HG03108 (cell line): ENCODE data around the gene LLCFC1.

ENCODE experiments used
- ATAC-seq: cut with Tn5 transposase; IDR thresholded peaks from one replicate; pipeline ENCODE4 v1.9.1; 2021; ENCODE audit warnings: moderate library complexity; ENCODE audit not compliant: unreplicated experiment

Gene LLCFC1

DNA sequence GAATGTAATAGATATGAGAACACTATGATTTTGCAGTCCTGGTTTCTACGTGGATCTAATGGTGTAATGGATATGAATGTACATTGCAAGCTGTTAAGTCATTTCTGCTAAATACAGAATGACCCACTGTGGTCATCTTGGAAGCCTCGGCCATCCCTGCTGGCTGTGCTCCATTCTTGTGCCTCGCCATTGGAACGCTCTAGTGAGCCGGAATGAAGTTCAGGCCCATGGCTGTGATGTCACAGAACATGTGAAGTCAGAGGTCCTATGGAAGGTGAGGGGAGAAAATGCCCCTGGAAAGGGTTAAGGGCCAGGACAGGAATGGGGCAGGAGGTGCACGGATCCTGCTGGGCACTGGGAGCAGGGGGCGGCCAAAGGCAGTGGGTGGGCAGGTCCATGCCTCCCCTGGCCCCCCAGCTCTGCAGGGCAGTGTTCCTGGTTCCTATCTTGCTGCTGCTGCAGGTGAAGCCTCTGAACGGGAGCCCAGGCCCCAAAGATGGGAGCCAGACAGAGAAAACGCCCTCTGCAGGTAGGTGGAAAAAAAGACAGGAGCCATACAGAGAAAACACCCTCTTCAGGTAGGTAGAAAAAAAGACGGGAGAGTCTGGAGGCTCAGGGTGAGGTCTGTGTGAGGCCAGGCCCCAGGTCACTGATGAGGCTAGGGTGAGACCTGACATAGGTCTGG is at the start of gene LLCFC1:
TSS of gene LLCFC1 (plus strand) at position 259 of the 685 bp plus-strand sequence. CDS start at position 397, 138 bp downstream.
- ATAC-seq, result no peak

DNA sequence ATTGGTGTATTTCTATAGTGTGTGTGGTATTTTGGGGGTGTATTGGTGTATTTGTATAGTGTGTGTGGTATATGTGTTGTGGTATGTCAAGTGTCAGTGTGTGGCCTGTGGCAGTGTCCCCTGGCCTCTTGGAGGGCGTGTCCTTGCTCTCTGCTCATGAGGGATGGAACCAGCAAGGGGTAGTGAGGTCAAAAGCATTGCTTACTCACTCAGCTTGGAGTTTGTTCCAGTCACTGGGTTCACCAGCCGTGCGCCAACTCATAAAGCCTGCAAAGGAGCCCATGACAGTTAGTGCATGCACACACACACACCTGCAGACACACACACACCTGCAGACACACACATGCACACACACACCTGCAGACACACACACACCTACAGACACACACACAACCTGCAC is 49.5 kb upstream of the LLCFC1 start:
- ATAC-seq, result no peak

DNA sequence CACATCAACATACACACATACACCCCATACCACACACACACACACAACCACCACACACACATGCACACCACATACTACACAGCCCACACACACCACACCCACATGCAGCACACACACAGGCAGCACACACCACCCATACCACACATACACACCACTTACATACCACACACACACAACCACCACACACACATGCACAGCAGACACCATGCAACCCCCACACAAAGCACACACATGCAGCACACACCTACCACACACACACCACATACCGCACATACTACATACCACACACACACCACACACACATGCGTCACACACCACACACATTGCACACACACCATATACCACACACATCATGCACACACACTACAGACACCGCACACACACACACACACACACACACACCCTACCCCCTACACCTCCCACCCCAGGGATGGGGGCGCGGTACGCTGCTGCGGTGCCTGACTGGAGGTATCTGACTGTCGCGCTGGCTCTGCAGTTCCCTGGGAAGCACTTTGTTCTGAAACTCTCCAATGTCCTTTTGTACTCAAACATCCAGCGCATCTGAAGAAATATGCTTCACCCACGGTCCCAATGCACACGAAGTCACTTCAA is 48.3 kb upstream of the LLCFC1 start:
- ATAC-seq, result no peak

DNA sequence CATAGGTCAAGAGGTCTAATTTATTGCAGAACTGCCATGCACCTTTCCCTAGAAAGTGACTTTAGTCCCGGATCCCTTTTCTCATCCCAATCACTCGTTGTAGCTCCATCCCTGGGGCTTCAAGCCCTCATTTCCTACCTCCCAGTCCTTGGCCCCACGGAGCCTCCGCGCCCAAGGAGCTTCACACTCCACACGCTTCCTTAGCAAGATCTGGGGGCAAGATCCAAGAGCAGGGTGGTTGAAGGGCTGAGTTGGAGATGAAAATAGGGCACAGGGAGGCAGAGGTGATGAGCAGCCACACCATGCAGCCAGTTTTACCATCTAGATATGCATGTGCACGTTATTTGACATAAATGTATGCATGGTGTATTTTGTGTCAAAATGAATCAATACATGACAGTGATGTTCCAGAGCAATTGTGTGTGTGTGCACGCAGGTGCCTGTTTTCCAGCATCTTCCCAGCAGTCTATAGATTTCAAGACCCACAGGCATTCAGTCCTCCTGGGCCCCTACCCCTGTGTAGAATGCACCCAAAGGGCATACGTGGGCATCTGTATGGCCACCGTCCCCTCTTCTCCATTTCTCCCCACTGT is 47.7 kb upstream of the LLCFC1 start:
- ATAC-seq, result no peak

DNA sequence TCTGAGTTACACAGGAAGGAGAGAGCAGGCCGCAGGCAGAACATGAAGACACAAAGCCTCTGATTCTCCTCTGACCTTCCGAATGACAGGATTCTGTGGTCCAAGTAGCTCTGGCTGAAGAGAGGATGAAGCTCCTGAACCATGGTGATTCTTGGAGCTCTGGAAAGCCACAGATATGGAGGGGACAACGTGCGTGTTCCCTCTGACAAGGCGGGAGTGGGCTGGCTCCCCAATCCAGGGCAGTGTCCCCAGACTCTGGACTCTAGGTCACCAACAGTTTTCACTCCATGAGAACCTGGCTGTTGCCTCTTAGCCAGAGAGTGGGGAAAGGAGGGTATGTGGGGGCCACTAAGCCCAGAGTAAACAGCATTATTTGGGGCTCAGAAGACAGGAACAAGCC is 46.3 kb upstream of the LLCFC1 start:
- ATAC-seq, result no peak

DNA sequence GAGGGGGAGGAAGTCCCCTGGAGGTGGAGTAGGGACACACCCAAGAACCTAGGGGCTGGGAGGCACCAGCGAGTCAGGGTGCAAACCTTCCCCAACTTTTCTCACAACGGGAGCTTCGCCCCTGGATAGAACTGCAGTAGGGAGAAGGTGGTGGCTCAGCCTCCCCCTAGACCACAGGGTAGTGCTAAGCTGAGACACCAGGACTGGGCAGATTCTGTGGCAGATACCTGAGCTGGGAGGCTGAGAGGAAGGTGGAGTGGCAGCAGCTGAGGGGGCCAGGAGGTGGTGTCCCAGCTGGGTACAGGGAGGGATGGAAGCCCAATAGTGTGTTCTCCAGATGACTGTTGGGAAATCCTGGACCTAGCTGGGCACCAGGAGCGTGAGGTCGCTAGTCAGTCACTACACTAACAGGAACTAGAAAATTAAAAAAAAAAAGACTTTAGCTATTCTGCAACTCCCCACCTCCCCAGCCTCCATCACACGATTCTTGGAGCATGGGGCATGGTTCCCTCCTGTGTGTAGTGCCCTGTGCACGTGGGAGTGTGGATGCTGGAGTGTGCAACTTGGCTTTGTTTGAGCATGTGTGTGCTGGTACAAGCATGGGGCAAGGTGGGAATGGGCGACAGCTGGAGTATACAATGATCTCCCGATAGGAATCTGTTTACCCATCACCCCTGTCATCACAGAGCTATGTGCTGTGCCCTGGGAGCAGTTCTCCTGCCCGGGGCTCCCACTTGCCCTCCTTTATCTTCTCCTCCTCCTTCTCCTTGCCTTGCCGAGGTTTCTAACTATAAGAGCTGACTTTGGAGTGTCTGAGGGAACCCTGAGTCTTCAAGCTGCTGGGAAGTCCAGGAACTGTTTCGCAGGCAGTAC is 44.9 kb upstream of the LLCFC1 start:
- ATAC-seq, result no peak

DNA sequence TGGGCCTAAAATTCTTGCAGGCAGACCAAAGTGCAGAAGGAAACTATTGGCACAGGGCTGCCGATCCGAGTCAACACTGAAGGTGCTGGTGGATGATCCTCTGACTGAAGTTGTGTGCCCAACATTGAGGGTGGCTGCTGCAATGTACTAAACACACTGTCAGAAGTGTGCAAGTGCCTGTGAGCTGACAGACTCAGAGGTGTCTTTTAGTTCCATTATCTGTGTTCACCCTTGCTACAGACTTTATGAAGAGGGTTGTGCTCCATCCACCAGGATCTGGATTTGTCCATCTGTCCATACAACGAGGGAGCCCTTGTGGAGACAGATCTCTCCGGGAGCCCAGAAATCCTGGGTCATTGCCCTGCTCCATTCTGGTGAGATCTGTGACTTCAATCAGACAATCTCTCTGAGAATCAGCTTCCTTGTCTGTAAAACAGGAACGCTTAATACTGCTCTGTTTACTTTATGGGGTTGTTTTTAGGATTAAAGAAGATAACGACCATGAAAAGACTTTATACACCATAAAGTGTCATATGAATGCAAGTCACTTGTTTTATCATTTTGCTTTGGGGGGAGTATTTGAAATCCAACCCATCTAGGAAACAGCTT is 44.2 kb upstream of the LLCFC1 start:
- no peak for ATAC-seq

DNA sequence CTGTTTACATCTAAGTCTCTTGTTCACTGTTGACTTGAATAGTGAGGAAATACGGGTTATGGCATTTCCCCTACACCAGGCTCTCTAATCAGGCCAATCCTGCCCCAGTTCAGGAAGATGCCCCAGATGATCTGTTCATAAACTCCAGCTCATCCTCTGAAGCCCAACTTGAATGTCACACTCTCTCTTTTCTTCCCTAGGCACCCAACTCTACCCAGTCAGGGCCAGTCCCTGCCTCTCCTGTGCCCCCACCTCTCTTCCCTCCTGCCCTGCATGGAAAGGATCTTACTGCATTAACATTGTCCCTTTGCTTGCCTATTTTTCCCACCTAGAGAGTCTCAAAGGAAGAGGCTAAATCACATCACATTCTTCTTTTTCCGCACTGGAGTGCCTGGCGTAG is 43.1 kb upstream of the LLCFC1 start:
- no peak for ATAC-seq

DNA sequence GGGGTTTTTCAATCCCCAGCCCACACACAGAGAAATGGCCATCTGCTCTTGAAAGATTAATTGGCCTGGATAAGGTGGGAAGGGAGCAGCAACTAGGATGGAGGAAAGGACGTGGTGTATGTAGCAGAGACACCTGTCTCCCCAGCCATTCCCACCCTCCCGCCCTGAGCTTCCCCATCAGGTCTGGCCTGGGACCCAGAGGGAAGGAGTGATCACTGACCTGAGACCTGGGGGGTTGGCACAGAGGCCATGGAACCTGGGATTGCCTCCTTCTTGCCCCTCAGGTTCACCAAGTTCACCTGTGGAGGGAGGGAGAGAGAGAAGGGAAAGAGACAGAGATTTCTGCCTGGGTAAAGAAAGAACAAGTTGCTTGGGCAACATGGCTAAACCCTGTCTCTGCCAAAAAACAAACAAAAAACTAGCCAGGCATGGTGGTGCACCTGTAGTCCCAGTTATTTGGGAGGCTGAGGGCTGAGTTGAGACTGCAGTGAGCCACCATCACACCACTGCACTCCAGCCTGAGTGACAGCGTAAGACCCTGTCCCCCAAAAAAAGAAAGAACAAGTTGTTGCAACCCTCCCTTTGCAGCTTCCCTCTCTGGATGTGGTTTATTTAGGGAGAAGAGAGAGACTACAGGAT is 42.4 kb upstream of the LLCFC1 start:
- no peak for ATAC-seq

DNA sequence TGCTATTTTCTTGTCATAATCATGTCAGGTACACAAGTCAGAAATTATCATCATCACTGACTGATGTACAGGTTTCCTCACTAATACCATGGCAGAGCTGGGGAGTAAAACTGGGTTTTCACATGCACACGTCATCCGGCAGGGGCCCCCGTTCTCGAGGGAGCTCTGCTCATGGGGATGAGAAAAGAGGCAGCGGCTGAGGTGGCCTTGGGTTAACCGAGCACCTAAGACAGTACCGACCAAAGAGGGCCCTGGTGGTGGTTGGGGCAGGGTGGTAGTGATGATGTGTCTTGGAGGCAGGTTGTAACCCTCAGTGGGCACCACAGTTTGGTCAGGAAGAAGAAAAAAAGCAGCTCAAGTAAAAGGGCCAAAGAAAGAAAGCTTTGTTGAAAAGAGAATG is 41.6 kb upstream of the LLCFC1 start:
- no peak for ATAC-seq

DNA sequence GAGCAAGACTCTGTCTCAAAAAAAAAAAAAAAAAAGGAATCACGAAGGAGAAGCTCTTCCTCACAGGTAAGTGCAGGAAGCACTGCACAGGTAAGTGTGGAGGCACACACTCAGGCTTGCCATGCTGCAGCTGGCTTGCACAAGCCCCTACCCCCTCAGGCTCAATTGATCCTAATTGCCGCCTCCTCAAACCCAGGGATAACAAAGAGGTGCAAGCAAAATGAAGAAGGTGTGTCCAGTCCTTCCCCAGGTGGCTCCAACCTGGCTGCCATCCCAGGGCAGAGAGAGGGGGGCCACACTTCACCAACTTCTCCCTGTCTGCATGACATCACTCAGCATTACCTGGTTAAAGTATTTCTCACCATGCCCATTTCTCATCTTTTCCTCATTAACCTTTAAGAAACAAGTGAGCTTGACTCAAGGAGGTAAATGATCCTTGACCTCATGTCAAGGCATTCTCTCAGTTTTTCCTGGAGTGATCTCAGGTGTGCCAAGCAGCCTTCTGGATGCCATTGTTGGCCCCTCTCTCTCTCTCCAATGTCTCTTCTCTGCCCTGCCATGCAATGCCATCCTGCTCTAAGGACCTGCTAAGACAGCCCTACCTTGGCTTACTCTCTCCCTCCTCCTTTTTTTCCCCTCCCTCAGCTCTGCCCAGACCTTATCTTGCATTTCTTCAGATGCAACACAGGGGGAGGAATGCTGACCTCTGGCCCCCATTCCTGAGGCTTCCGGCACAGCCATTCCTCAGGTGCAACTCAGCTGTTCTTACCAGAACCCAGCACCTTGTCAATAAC is 40.7 kb upstream of the LLCFC1 start:
- no peak for ATAC-seq

DNA sequence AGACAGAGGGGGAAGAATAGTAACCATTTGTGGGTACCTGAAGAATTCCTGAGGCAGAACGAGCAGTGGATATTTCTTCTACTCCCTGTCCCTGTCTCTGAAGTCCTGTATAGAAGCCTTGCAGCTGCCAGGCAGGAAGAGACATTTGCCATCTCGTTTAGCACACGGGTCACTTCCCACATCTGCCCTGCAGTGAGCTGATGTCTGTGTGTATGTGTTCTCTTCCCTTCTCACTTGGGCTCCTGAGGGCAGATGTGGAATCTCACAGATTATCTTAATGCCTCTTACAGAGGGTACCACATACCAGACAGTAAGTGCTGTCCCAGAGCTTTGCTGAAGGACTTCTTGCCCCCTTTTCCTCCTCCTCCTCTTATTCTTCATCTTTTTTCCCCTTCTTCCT is 39.6 kb upstream of the LLCFC1 start:
- no peak for ATAC-seq

DNA sequence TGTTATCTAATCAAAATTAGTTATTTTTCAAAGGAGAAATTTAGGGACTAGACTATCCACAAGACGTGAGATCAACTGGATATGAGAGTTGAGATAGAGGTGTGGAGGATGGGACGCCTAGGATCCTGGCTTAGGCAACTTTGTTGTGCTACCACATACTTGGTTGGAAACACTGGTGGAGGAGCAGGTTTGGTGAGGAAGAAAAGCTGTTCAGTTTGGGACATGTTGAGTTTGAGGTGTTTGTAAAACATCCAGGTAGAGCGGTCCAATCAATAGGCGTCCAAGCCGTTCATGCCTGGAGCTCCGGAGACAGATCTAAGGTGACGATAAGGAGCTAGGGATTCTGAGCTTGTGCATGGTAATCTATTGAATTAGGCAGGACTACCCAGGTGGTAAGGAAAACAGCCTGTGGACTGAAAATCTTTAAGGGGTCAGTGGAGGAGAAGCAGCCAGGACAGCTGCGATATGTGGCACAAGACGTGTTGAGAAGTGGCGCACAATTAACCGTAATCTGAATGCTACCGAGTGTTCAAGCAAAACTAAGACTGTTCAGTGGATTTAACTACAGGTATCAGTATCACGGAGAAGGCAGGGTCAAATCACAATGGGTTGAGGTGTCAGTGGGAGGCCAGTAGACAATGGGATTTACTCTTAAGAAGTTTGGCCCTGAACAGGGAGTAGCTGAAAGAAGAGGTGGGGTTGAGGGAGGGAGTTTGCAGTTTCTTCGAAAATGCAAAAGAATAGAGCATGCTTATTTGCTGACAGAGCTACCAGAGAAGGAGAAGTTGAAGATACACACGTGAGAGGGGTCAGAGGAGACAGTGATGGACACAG is 37.6 kb upstream of the LLCFC1 start:
- no peak for ATAC-seq

DNA sequence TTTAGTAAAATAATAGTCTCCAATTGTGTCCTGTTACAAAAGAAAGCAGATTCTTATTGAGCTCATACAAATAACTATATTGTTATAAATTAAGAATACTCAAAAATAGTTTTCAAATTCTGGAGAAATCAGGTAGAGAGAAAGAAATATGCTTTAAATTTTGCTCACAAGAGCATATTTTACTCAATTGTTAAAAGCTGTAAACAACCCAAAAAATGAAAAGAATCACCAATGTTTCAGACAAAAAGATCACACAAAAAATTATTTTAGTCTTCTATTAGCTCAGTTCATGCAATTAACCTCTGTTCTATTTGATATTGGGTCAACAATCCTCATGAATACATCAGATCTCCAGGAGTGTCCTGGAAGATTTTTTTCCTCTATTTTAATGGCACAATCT is 35.2 kb upstream of the LLCFC1 start:
- ATAC-seq, result no peak

DNA sequence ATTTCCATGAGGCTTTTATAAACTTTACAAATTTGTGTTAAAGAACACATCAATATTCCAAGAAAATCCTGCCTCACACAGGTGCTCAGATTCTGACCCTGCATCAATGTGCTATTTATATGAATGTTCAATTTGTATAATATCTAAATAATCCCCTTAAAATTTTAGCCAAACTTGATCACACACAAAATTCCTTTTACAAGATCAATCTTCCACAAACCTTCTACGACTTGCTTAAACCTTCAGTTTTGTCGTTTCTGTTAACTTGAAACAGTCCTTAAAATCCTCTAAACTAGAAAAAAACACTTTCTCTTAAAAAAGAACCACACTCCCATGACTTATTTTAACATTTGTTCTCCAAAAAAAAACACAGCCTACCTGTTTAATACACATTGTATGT is 33.5 kb upstream of the LLCFC1 start:
- no peak for ATAC-seq

DNA sequence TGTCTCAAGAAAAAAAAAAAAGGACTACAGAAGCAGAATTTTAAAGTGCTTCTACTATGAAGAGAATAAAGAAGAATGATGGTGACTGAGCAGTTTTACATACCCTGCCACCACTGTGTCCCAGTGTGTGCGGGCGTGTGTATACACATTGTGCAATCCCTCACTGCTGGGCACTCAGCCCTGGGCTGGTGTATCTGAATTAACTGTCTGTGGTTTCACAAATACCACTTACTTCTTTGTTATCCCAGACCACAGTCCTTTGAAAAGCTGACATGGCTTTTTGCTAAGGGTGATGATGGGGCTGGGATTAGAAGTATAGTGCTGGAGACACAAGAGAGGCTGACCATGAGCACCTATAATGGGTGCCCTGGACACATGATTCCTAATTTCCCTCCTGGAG is 32.6 kb upstream of the LLCFC1 start:
- no peak for ATAC-seq

DNA sequence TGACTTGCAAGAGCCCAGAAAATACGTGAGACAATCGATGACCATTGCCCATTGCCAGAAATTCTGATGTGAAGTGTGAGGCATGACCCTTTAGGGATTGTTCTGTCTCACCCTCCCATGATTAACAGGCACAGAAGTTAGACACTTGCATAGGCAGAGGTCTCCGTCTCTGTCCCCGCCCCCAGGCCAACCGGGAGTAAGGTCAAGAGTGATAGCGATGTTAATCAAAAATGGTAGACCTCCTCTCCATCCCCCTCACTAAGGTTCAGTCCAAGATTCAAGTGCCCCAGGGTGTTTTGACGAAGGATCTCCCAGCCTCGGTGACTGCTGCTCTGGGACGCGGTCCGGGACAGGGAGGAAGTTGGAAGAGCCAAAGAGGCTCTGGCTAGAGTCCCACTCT is 31.0 kb upstream of the LLCFC1 start:
- ATAC-seq, result no peak

DNA sequence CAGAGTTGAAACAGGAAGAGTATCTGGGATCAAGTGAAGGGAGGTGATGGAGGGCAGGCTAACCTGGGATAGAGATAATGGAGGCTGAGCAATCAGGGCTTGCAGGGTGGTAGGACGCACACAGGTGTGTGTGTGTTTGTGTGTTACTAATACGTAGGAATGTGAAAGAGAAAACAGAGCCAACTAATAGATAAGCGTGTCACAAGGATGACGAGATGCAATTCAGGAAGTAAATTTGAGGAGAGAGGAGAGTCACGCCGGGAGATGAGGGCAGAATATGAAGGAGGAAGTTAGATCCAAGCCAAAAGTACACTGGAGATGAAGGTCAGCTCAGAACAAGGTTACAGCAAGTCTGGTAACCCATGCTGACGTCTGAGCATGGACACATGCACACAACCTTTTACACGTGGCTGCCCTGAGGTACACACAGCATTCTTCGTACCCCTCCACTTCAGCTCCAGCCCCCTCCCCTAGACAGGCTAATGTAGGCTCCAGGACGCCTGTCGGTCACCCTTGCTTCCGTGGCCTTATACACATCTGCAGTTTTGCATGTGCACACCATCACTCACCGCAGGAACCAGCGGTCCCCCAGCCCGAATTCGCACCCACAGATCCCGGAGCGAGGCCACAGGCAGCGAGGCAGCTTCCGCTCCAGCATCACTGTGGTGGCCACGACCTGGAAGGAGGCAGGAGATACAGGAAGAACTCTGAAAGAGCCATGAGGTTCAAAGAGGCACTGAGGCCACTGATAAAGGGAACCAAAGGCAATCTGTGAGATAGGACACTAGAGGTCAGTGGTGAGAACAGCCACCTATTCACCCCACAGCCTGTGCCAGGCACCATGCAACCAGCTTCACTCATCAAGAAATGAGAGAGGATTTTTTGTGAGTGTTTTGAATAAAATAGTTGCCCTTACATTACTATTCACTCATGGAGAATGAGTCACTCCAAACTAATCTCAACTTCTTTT is 30.1 kb upstream of the LLCFC1 start:
- no peak for ATAC-seq
